RPMI8226 (cell line): ENCODE results near the gene NEK5.
A peak's percentile ranks its signal among the peaks of the same experiment; 100 is the strongest.

Source experiments
- DNase-seq: peaks from one replicate; pipeline ENCODE4 v3.0.0-alpha.2; 2015

Gene NEK5

GRCh38 chr13:52006523-52007245, 122.2 kb downstream of the NEK5 start:
- DNase-seq, result no peak

DNA sequence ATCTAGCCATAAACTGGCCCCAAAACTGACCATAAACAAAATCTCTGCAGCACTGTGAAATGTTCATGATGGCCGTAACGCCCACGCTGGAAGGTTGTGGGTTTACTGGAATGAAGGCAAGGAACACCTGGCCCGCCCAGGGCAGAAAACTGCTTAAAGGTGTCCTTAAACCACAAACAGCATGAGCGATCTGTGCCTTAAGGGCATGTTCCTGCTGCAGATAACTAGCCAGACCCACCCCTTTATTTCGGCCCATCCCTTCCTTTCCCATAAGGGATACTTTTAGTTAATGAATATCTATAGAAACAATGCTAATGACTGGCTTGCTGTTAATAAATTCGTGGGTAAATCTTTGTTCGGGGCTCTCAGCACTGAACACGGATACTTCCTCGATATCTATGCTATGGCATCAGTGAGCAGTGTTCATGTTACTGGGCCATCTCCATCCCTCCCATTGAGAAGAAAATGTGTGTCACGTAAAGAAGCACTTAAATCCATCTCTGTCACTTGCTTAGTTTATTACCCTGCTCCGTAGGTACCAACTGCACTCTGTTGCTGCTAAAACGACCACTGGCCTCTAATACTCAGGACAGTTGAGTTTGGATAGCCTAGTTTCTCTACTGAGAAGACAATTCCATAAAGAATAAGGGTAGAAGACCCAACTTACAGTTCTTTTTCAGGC, 122.9 kb downstream of the NEK5 start:
- no peak for DNase-seq

- no peak for DNase-seq
Observed at GRCh38 chr13:52004511-52005170, 124.2 kb downstream of the NEK5 start.

GRCh38 chr13:52003541-52003940, 125.3 kb downstream of the NEK5 start:
- DNase-seq, result peak; percentile 8

GRCh38 chr13:52002361-52002760, 126.5 kb downstream of the NEK5 start:
- DNase-seq, result no peak

GRCh38 chr13:52001120-52001731, 127.6 kb downstream of the NEK5 start:
- DNase-seq, result peak; percentile 15

DNA sequence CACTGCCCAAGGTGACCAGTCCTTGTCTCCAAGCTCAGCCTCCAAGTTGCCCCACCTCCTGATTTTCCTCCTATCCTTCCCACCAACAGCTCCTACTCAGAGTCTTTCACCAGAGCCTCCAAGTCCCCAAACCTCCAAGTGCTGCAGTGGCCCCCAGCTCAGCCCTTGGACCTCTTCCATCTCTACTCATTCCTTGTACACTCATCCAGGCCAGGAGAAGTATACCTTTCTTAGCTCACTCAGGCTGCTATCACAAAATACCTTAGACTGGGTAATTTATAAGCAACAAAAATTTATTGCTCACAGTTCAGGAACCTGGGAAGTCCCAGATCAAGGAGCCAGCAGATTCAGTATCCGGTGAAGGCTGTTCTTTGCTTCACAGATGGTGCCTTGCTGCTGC, 129.0 kb downstream of the NEK5 start:
- no peak for DNase-seq

- DNase-seq, result peak; percentile 68
Observed at GRCh38 chr13:51999510-51999911, 129.4 kb downstream of the NEK5 start.

- DNase-seq, result no peak
Observed at GRCh38 chr13:51998723-51999509, 130.0 kb downstream of the NEK5 start.

GRCh38 chr13:51997641-51998330, 131.1 kb downstream of the NEK5 start:
- DNase-seq, result no peak

DNA sequence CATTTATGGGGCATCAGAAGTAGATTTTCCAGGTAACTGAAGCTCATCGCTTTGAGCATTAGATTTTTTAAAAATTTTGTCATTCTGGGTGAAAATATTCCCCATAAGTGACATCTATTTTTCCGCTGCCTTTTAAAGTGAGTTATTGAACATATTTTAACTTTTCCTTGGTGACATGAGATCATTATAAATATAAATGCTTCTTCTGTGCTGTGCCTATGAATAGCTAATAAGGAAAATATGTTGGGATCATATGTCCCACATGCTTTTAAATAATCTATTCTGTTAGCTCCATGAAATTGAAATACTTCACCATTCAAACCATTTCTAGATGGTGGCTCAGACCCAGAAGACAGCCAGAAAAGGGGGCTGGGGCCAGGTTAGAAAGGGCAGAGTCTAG, 131.7 kb downstream of the NEK5 start:
- DNase-seq, result no peak

DNA sequence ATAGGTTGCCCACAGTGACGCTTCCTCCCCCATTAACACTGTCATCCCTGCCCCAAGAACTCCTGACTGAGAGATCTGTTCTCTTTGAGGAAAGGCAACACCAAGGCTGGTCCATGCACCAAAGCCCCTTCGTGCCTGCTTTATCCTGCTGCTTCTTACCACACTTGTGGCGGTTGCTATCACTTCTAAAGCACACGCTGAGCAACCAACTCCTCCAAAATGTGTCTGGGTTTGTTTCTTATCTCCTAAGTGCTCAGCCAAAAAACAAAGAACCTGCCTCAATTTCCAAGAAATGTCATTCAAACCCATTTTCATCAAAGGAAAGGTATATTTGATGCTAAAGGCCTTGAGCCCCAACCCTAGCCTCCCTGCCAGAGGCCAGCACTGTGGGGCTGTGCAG, 132.2 kb downstream of the NEK5 start:
- no peak for DNase-seq

GRCh38 chr13:51995677-51996551, 133.0 kb downstream of the NEK5 start:
- DNase-seq, result no peak

GRCh38 chr13:51993713-51994112, 135.2 kb downstream of the NEK5 start:
- no peak for DNase-seq

GRCh38 chr13:51988988-51989618, 139.8 kb downstream of the NEK5 start:
- DNase-seq, result no peak
